ENCODE measurements around the gene RNF4. TPM values are rescaled to one million over a fixed set of nuclear protein-coding genes. Genes with fewer than 3 reads are reported as not detected.
"Not testable (repeated sequence)": the region's sequence is repeated elsewhere in the genome, so short reads cannot be mapped to it uniquely, and the experiment has no call there.

The RNF4 gene
- total RNA-seq, 1 experiment from 2014 or later: 45.6 TPM

- H3K9me3 Mint-ChIP-seq (ENCODE audit: low read depth, unreplicated experiment): no peaks in the 10 kb centered on the region
- H3K4me1 Mint-ChIP-seq (ENCODE audit: low read depth, unreplicated experiment): no peaks in the 10 kb centered on the region
- no TSS peak for BruUV-seq (replicated peaks)
- TF ChIP-seq CTCF (IDR thresholded peaks at IDR 0.05; ENCODE audit: unreplicated experiment): no peak
- H3K27me3 Mint-ChIP-seq (ENCODE audit: unreplicated experiment): peaks cover 47% of the 10 kb centered on the region
- intact Hi-C loops (cut with micrococcal nuclease; ENCODE audit: unreplicated experiment): no loop called here
- CTCF ChIA-PET: no interaction called here
- no peaks in the 10 kb centered on the region for H3K36me3 Mint-ChIP-seq (ENCODE audit: insufficient read depth, unreplicated experiment)
- DNase-seq: no peak
- H3K27ac Mint-ChIP-seq (ENCODE audit: unreplicated experiment): no peak overlapping the region
- no peak overlapping the region for H3K4me3 Mint-ChIP-seq (ENCODE audit: low read depth, unreplicated experiment)
Observed at GRCh38 chr4:2426711-2427275, 42.1 kb upstream of the RNF4 start.

- peaks cover 39% of the 10 kb centered on the region for H3K27me3 Mint-ChIP-seq (ENCODE audit: unreplicated experiment)
- no peaks in the 10 kb centered on the region for H3K36me3 Mint-ChIP-seq (ENCODE audit: insufficient read depth, unreplicated experiment)
- DNase-seq: no peak
- H3K4me1 Mint-ChIP-seq (ENCODE audit: low read depth, unreplicated experiment): no peaks in the 10 kb centered on the region
- H3K27ac Mint-ChIP-seq (ENCODE audit: unreplicated experiment): no peak overlapping the region
- H3K9me3 Mint-ChIP-seq (ENCODE audit: low read depth, unreplicated experiment): no peaks in the 10 kb centered on the region
- CTCF ChIA-PET: no interaction called here
- intact Hi-C loops (cut with micrococcal nuclease; ENCODE audit: unreplicated experiment): no loop called here
- no TSS peak for BruUV-seq (replicated peaks)
- no peak for TF ChIP-seq CTCF (IDR thresholded peaks at IDR 0.05; ENCODE audit: unreplicated experiment)
- no peak overlapping the region for H3K4me3 Mint-ChIP-seq (ENCODE audit: low read depth, unreplicated experiment)
Observed at GRCh38 chr4:2427383-2428334, 41.2 kb upstream of the RNF4 start.

GRCh38 chr4:2428496-2429213, 40.3 kb upstream of the RNF4 start:
- TF ChIP-seq CTCF (IDR thresholded peaks at IDR 0.05; ENCODE audit: unreplicated experiment): no peak
- DNase-seq: no peak
- Mint-ChIP-seq H3K4me1 (ENCODE audit: low read depth, unreplicated experiment) (no peaks in the 10 kb centered on the region), H3K9me3 (ENCODE audit: low read depth, unreplicated experiment) (no peaks in the 10 kb centered on the region), H3K27me3 (ENCODE audit: unreplicated experiment) (peaks cover 37% of the 10 kb centered on the region), H3K4me3 (ENCODE audit: low read depth, unreplicated experiment) (no peak overlapping the region), H3K27ac (ENCODE audit: unreplicated experiment) (no peak overlapping the region), H3K36me3 (ENCODE audit: insufficient read depth, unreplicated experiment) (no peaks in the 10 kb centered on the region)
- no TSS peak for BruUV-seq (replicated peaks)
- CTCF ChIA-PET: no interaction called here
- intact Hi-C loops (cut with micrococcal nuclease; ENCODE audit: unreplicated experiment): no loop called here

DNA sequence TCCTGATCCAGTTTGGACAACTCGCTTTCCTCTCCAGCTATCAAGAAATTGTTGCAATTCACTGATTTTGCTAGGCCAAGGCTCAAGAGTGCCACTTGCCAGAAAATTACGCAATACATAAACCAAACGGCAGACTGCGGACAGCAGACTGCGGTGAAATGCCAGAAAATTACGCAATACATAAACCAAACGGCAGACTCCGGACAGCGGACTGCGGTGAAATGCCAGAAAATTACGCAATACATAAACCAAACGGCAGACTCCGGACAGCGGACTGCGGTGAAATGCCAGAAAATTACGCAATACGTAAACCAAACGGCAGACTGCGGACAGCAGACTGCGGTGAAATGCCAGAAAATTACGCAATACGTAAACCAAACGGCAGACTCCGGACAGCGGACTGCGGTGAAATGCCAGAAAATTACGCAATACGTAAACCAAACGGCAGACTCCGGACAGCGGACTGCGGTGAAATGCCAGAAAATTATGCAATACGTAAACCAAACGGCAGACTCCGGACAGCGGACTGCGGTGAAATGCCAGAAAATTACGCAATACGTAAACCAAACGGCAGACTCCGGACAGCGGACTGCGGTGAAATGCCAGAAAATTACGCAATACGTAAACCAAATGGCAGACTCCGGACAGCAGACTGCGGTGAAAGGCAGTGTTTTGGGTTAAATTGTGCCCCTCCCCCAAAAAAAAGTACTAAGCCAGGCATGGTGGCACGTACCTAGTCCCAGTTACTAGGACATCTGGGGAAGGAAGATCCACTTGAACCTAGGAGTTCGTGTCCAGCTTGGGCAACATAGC, 38.8 kb upstream of the RNF4 start:
- CTCF ChIA-PET; H3K4me1 Mint-ChIP-seq (ENCODE audit: low read depth, unreplicated experiment): not testable (repeated sequence)

More for the DNA sequence above, 38.8 kb upstream of the RNF4 start:
- intact Hi-C loops (cut with micrococcal nuclease; ENCODE audit: unreplicated experiment); H3K27ac Mint-ChIP-seq (ENCODE audit: unreplicated experiment); H3K36me3 Mint-ChIP-seq (ENCODE audit: insufficient read depth, unreplicated experiment); H3K4me3 Mint-ChIP-seq (ENCODE audit: low read depth, unreplicated experiment); BruUV-seq (replicated peaks); H3K9me3 Mint-ChIP-seq (ENCODE audit: low read depth, unreplicated experiment): not testable (repeated sequence)
- peak; percentile 18 for DNase-seq
- peaks cover 37% of the 10 kb centered on the region for H3K27me3 Mint-ChIP-seq (ENCODE audit: unreplicated experiment)
